Peyer's patch (tissue), 4 donors: ENCODE data around the gene DBP.

Experiments used
- CTCF ChIP-seq, 6 experiments: fragments of 450-650 bp in 4 of 6; fragments of 200-600 bp in 2 of 6; sonication (generic) in 1 of 6; IDR thresholded peaks; one replicate each; pipeline ENCODE4 v1.5.1; 2017 to 2019; ENCODE audit warnings: antibody characterized with exemption in 6 of 6, mild to moderate bottlenecking in 3 of 6, moderate library complexity in 1 of 6
- POLR2A ChIP-seq, 2 donors: fragments of 450-650 bp; IDR thresholded peaks; one replicate each; pipeline ENCODE4 v1.5.1; 2017; ENCODE audit warnings: antibody characterized with exemption in 2 of 2, mild to moderate bottlenecking in 2 of 2, moderate library complexity in 2 of 2

- TF ChIP-seq CTCF (IDR thresholded peaks at IDR 0.05) (no peak), POLR2A (IDR thresholded peaks at IDR 0.05) (no peak)
Observed at GRCh38 chr19:48603449-48603848, 33.7 kb downstream of the DBP start.
